GM12864 (cell line): ENCODE results near the gene MEF2C.

Experiments
- DNase-seq: peaks from one replicate; pipeline ENCODE4 v3.0.0-alpha.2; 2011; ENCODE audit warnings: low read depth
- H3K4me3 ChIP-seq: 2 replicates; pipeline ENCODE4 v1.5.1; 2011; ENCODE audit warnings: mild to moderate bottlenecking, low read depth, low read length, control low read depth
- TF ChIP-seq, protein P1 (sequence below): IDR thresholded peaks from 2 replicates; pipeline ENCODE4 v1.5.1; 2011; ENCODE audit warnings: low read depth, mild to moderate bottlenecking, moderate library complexity, low read length, control low read depth, inconsistent platforms; ENCODE audit errors: missing control alignments

Gene MEF2C

DNA sequence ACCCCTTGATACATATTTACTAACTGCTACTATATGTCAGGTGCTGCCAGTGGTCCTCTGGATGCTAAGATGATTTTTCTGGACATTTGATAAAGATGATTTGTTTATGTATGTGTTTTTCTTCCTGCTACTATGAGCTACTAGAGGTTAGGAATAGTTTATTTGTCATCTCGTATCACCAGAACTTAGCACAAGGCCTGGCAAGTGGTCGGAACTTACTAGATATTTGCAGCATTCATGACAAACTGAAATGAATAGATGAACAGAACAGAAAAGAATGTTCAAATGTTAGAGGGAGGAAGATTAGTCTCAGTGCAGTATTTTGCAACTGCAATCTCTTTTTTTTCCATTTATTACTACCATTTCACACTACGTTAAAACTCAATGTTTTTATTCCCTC lies 114.6 kb downstream of the MEF2C start:
- TF ChIP-seq, protein P1, sequence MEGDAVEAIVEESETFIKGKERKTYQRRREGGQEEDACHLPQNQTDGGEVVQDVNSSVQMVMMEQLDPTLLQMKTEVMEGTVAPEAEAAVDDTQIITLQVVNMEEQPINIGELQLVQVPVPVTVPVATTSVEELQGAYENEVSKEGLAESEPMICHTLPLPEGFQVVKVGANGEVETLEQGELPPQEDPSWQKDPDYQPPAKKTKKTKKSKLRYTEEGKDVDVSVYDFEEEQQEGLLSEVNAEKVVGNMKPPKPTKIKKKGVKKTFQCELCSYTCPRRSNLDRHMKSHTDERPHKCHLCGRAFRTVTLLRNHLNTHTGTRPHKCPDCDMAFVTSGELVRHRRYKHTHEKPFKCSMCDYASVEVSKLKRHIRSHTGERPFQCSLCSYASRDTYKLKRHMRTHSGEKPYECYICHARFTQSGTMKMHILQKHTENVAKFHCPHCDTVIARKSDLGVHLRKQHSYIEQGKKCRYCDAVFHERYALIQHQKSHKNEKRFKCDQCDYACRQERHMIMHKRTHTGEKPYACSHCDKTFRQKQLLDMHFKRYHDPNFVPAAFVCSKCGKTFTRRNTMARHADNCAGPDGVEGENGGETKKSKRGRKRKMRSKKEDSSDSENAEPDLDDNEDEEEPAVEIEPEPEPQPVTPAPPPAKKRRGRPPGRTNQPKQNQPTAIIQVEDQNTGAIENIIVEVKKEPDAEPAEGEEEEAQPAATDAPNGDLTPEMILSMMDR: no peak
- DNase-seq: no peak
- H3K4me3 ChIP-seq: no peak overlapping the region

DNA sequence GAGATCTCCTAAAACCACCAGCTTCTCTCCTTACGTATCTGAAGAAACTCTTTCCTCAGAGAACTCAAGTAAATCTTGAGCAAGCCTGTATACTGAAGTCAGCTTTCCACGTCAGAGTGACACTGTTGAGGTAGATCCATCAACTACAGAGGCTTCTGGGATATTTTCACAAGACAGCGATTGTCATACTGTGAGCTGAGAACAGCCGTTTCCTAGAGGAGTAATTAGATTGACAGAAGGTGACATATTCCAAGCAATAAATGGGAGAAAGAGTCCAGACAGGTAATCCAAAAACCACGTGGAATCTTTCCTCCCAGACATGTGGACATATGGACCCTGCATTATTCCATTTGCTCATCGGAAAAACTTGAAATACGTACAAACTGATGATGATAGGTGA lies 117.2 kb downstream of the MEF2C start:
- DNase-seq: no peak
- TF ChIP-seq, protein P1: no peak
- H3K4me3 ChIP-seq: no peak overlapping the region

DNA sequence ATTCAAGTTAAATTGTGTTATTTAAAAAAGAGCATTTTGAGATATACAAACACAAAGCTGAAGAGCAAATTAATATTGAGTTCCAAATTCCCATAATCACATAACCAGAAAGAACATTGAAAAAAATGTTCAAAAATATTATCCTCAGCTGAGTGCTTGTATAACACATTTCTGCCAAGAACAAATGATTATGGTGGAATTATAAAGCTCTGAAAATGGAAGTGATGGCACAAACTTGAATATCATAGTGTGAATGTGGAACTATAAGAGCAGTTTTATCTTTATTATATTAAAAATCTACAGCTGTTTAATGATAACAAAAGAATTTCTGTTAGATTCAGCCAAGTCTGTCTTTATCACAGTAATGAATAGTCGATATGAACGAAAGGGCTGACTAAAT lies 117.8 kb downstream of the MEF2C start:
- DNase-seq: no peak
- TF ChIP-seq, protein P1: no peak
- no peak overlapping the region for H3K4me3 ChIP-seq

DNA sequence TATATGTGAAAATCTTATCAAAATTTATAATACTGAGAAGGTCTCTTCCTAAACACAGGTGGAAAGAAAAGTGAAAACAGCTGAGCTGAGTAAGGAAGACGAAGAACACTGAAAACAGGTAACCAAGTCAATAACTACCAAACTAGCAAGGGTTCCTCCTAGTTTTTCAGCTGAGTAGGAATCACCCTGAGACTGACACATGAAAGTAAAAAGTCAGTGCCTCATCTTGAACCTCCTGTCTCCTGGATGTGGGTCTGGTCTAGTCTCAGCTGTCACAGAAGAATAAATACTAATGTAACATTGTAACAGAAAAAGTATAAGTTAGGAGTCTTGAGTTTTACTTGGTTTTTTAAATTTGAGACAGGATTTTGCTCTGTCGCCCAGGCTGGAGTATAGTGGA lies 121.0 kb downstream of the MEF2C start:
- DNase-seq: no peak
- TF ChIP-seq, protein P1: no peak
- H3K4me3 ChIP-seq: no peak overlapping the region

- no peak for DNase-seq
- TF ChIP-seq, protein P1: no peak
- H3K4me3 ChIP-seq: no peak overlapping the region
Measured at GRCh38 chr5:88761269-88761850, 121.6 kb downstream of the MEF2C start.

DNA sequence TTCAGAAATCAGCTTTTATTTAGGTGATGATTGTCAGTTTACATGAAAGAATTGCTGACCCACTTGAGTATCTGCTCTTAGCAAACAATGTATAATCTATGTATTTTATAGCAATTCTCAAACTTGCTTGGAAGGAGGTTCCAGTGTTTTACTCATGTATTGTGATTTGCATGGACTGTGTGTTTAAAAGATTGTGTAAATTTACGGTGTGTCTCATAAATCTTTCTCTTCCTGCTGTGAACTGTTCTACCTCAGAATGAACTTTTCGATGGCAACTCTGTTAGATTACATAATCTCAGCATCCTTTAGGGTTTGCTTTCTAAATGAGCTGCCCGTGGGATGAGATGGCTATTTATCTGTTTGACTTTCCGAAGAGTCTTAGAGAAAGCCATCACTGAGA lies 122.5 kb downstream of the MEF2C start:
- no peak overlapping the region for H3K4me3 ChIP-seq
- DNase-seq: no peak
- TF ChIP-seq, protein P1: no peak

GRCh38 chr5:88758591-88758990 lies 124.4 kb downstream of the MEF2C start:
- TF ChIP-seq, protein P1: no peak
- no peak overlapping the region for H3K4me3 ChIP-seq
- no peak for DNase-seq
